ENCODE results near the gene PKHD1.

The PKHD1 gene

GRCh38 chr6:51778666-51779065 is 308.7 kb downstream of the PKHD1 start:
- no peak for DNase-seq

- no peak for DNase-seq
Observed at GRCh38 chr6:51777618-51778017, 309.8 kb downstream of the PKHD1 start.

- no peak for DNase-seq
Observed at GRCh38 chr6:51775942-51776860, 311.2 kb downstream of the PKHD1 start.

- DNase-seq, result no peak
Observed at GRCh38 chr6:51768087-51768486, 319.3 kb downstream of the PKHD1 start.

GRCh38 chr6:51765230-51765629 is 322.2 kb downstream of the PKHD1 start:
- DNase-seq, result no peak

- peak in 1 of 5 experiments; percentile 19 for DNase-seq
Observed at GRCh38 chr6:51753635-51754034, 333.8 kb downstream of the PKHD1 start.

GRCh38 chr6:51743999-51744398 is 343.4 kb downstream of the PKHD1 start:
- DNase-seq, result no peak

GRCh38 chr6:51740658-51741057 is 346.8 kb downstream of the PKHD1 start:
- no peak for DNase-seq

- DNase-seq, result no peak
Observed at GRCh38 chr6:51738614-51739013, 348.8 kb downstream of the PKHD1 start.

- DNase-seq, result no peak
Observed at GRCh38 chr6:51737580-51738360, 349.6 kb downstream of the PKHD1 start.

- no peak for DNase-seq
Observed at GRCh38 chr6:51725155-51725554, 362.3 kb downstream of the PKHD1 start.

GRCh38 chr6:51720327-51720726 is 367.1 kb downstream of the PKHD1 start:
- DNase-seq, result no peak

- DNase-seq, result no peak
Observed at GRCh38 chr6:51719297-51719696, 368.1 kb downstream of the PKHD1 start.

GRCh38 chr6:51718533-51718932 is 368.9 kb downstream of the PKHD1 start:
- no peak for DNase-seq

- no peak for DNase-seq
Observed at GRCh38 chr6:51717477-51717876, 369.9 kb downstream of the PKHD1 start.

- DNase-seq, result no peak
Observed at GRCh38 chr6:51711876-51712275, 375.5 kb downstream of the PKHD1 start.

GRCh38 chr6:51706086-51706485 is 381.3 kb downstream of the PKHD1 start:
- no peak for DNase-seq

GRCh38 chr6:51704932-51705540 is 382.4 kb downstream of the PKHD1 start:
- DNase-seq, result no peak

GRCh38 chr6:51702851-51703250 is 384.6 kb downstream of the PKHD1 start:
- DNase-seq, result no peak

- no peak for DNase-seq
Observed at GRCh38 chr6:51684603-51685002, 402.8 kb downstream of the PKHD1 start.

- DNase-seq, result no peak
Observed at GRCh38 chr6:51684038-51684437, 403.4 kb downstream of the PKHD1 start.

GRCh38 chr6:51678905-51679620 is 408.4 kb downstream of the PKHD1 start:
- DNase-seq, result no peak

GRCh38 chr6:51678274-51678673 is 409.1 kb downstream of the PKHD1 start:
- DNase-seq, result no peak

Measured in T-helper 2 cell (primary cell).